ENCODE results near the gene CYBC1. TPM values are rescaled to one million over a fixed set of nuclear protein-coding genes. Genes with fewer than 3 reads are reported as not detected.

Gene CYBC1
- total RNA-seq, 1 experiment from 2014 or later, result 71.7 TPM

DNA sequence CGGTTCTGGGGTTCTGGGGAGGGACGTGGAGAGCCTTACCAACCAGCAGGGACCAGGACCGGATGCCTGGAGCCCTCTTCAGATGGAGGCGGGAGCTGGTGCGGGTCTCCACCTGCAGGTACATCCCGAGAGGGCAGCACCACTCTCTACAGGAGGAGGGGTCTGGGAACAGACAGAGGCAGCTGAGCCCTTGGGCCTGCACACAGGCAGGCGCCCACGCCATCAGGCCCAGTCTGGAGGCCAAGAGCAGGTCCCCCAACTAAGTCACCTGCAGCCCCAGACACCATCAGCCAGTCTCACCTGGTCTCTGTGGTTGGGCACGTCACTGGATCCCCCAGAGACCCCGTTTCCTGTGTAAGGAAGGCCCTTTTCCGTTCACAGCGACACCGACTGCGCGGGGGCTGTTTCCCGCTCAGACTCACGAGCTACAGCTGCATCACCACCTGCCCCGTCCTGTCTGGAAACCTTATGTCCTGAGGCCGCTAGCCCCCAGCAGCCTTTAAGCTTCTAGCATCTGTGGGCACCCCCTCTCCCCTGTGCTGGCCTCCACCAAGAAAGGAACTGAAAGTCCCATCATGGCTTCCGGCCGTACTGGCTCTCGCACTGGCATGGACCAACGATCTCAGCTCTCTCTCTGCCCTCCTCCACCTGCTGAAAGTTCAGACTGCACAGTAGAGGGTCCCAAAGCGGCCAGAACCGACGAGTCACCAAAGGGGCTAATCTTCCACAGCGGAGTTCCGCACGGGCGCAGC is 1.2 kb downstream of the CYBC1 start:
- DNase-seq (ENCODE audit: low spot score) (peak; percentile 42), ATAC-seq (peak; percentile 63)
- ChIA-PET POLR2A (no interaction called here), CTCF (interaction anchor here (0.7 to 1.1 kb wide), 2 partner anchors 25 to 213 kb away, joined by 3 to 4 read pairs; no protein-coding TSS in a partner anchor)
- Mint-ChIP-seq H3K4me3 (peak overlapping the region; percentile 72), H3K9me3 (peaks cover 29% of the 10 kb centered on the region), H3K27ac (peak overlapping the region; percentile 84), H3K27me3 (ENCODE audit: low read depth) (peaks cover 20% of the 10 kb centered on the region), H3K36me3 (peaks cover 16% of the 10 kb centered on the region), H3K4me1 (peaks cover 14% of the 10 kb centered on the region)
- TF ChIP-seq, protein P1, sequence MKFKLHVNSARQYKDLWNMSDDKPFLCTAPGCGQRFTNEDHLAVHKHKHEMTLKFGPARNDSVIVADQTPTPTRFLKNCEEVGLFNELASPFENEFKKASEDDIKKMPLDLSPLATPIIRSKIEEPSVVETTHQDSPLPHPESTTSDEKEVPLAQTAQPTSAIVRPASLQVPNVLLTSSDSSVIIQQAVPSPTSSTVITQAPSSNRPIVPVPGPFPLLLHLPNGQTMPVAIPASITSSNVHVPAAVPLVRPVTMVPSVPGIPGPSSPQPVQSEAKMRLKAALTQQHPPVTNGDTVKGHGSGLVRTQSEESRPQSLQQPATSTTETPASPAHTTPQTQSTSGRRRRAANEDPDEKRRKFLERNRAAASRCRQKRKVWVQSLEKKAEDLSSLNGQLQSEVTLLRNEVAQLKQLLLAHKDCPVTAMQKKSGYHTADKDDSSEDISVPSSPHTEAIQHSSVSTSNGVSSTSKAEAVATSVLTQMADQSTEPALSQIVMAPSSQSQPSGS (CRISPR knock-in tag; IDR thresholded peaks at IDR 0.05; ENCODE audit: borderline replicate concordance, low read depth), result no peak
- no peak for TF ChIP-seq NFYB (CRISPR knock-in tag; conservative IDR thresholded peaks at IDR 0.05; ENCODE audit: low read depth)
- TF ChIP-seq CBFB (CRISPR knock-in tag; IDR thresholded peaks at IDR 0.05; ENCODE audit: low read depth), result no peak
- TF ChIP-seq ZNF232 (CRISPR knock-in tag; IDR thresholded peaks at IDR 0.05), result no peak
- no peak for TF ChIP-seq RELA (CRISPR knock-in tag; IDR thresholded peaks at IDR 0.05; ENCODE audit: borderline replicate concordance)
- TF ChIP-seq, protein P2, sequence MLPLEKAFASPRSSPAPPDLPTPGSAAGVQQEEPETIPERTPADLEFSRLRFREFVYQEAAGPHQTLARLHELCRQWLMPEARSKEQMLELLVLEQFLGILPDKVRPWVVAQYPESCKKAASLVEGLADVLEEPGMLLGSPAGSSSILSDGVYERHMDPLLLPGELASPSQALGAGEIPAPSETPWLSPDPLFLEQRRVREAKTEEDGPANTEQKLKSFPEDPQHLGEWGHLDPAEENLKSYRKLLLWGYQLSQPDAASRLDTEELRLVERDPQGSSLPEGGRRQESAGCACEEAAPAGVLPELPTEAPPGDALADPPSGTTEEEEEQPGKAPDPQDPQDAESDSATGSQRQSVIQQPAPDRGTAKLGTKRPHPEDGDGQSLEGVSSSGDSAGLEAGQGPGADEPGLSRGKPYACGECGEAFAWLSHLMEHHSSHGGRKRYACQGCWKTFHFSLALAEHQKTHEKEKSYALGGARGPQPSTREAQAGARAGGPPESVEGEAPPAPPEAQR (CRISPR knock-in tag; IDR thresholded peaks at IDR 0.05), result no peak
- TF ChIP-seq IRF2 (CRISPR knock-in tag; IDR thresholded peaks at IDR 0.05; ENCODE audit: borderline replicate concordance, low read depth), result no peak
- TF ChIP-seq, protein P3, sequence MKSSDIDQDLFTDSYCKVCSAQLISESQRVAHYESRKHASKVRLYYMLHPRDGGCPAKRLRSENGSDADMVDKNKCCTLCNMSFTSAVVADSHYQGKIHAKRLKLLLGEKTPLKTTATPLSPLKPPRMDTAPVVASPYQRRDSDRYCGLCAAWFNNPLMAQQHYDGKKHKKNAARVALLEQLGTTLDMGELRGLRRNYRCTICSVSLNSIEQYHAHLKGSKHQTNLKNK (CRISPR knock-in tag; IDR thresholded peaks at IDR 0.05), result no peak
- no peak for TF ChIP-seq NR3C1 (CRISPR knock-in tag; conservative IDR thresholded peaks at IDR 0.05; ENCODE audit: low read depth)
- no peak for TF ChIP-seq ZNF416 (CRISPR knock-in tag; IDR thresholded peaks at IDR 0.05)
- TF ChIP-seq, protein P4, sequence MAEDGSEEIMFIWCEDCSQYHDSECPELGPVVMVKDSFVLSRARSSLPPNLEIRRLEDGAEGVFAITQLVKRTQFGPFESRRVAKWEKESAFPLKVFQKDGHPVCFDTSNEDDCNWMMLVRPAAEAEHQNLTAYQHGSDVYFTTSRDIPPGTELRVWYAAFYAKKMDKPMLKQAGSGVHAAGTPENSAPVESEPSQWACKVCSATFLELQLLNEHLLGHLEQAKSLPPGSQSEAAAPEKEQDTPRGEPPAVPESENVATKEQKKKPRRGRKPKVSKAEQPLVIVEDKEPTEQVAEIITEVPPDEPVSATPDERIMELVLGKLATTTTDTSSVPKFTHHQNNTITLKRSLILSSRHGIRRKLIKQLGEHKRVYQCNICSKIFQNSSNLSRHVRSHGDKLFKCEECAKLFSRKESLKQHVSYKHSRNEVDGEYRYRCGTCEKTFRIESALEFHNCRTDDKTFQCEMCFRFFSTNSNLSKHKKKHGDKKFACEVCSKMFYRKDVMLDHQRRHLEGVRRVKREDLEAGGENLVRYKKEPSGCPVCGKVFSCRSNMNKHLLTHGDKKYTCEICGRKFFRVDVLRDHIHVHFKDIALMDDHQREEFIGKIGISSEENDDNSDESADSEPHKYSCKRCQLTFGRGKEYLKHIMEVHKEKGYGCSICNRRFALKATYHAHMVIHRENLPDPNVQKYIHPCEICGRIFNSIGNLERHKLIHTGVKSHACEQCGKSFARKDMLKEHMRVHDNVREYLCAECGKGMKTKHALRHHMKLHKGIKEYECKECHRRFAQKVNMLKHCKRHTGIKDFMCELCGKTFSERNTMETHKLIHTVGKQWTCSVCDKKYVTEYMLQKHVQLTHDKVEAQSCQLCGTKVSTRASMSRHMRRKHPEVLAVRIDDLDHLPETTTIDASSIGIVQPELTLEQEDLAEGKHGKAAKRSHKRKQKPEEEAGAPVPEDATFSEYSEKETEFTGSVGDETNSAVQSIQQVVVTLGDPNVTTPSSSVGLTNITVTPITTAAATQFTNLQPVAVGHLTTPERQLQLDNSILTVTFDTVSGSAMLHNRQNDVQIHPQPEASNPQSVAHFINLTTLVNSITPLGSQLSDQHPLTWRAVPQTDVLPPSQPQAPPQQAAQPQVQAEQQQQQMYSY (CRISPR knock-in tag; IDR thresholded peaks at IDR 0.05), result no peak
- TF ChIP-seq ZBTB21 (CRISPR knock-in tag; IDR thresholded peaks at IDR 0.05; ENCODE audit: borderline replicate concordance), result no peak
- TF ChIP-seq, protein P5, sequence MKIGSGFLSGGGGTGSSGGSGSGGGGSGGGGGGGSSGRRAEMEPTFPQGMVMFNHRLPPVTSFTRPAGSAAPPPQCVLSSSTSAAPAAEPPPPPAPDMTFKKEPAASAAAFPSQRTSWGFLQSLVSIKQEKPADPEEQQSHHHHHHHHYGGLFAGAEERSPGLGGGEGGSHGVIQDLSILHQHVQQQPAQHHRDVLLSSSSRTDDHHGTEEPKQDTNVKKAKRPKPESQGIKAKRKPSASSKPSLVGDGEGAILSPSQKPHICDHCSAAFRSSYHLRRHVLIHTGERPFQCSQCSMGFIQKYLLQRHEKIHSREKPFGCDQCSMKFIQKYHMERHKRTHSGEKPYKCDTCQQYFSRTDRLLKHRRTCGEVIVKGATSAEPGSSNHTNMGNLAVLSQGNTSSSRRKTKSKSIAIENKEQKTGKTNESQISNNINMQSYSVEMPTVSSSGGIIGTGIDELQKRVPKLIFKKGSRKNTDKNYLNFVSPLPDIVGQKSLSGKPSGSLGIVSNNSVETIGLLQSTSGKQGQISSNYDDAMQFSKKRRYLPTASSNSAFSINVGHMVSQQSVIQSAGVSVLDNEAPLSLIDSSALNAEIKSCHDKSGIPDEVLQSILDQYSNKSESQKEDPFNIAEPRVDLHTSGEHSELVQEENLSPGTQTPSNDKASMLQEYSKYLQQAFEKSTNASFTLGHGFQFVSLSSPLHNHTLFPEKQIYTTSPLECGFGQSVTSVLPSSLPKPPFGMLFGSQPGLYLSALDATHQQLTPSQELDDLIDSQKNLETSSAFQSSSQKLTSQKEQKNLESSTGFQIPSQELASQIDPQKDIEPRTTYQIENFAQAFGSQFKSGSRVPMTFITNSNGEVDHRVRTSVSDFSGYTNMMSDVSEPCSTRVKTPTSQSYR (CRISPR knock-in tag; IDR thresholded peaks at IDR 0.05), result no peak
- no peak for TF ChIP-seq ZNF317 (CRISPR knock-in tag; IDR thresholded peaks at IDR 0.05; ENCODE audit: borderline replicate concordance, low read depth)
- TF ChIP-seq ESRRA (CRISPR knock-in tag; IDR thresholded peaks at IDR 0.05; ENCODE audit: borderline replicate concordance), result no peak
- TF ChIP-seq, protein P6, sequence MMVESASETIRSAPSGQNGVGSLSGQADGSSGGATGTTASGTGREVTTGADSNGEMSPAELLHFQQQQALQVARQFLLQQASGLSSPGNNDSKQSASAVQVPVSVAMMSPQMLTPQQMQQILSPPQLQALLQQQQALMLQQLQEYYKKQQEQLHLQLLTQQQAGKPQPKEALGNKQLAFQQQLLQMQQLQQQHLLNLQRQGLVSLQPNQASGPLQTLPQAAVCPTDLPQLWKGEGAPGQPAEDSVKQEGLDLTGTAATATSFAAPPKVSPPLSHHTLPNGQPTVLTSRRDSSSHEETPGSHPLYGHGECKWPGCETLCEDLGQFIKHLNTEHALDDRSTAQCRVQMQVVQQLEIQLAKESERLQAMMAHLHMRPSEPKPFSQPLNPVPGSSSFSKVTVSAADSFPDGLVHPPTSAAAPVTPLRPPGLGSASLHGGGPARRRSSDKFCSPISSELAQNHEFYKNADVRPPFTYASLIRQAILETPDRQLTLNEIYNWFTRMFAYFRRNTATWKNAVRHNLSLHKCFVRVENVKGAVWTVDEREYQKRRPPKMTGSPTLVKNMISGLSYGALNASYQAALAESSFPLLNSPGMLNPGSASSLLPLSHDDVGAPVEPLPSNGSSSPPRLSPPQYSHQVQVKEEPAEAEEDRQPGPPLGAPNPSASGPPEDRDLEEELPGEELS (CRISPR knock-in tag; IDR thresholded peaks at IDR 0.05), result no peak
- no peak for TF ChIP-seq ZNF219 (CRISPR knock-in tag; IDR thresholded peaks at IDR 0.05; ENCODE audit: borderline replicate concordance)
- TF ChIP-seq ZNF263 (CRISPR knock-in tag; IDR thresholded peaks at IDR 0.05; ENCODE audit: low read depth), result no peak

All from WTC11 (cell line).